ENCODE data around the gene DTX3.

The DTX3 gene

GRCh38 chr12:57622293-57623245, 17.9 kb downstream of the DTX3 start:
- TF ChIP-seq, protein P1, sequence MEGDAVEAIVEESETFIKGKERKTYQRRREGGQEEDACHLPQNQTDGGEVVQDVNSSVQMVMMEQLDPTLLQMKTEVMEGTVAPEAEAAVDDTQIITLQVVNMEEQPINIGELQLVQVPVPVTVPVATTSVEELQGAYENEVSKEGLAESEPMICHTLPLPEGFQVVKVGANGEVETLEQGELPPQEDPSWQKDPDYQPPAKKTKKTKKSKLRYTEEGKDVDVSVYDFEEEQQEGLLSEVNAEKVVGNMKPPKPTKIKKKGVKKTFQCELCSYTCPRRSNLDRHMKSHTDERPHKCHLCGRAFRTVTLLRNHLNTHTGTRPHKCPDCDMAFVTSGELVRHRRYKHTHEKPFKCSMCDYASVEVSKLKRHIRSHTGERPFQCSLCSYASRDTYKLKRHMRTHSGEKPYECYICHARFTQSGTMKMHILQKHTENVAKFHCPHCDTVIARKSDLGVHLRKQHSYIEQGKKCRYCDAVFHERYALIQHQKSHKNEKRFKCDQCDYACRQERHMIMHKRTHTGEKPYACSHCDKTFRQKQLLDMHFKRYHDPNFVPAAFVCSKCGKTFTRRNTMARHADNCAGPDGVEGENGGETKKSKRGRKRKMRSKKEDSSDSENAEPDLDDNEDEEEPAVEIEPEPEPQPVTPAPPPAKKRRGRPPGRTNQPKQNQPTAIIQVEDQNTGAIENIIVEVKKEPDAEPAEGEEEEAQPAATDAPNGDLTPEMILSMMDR (conservative IDR thresholded peaks at IDR 0.05; ENCODE audit: low read depth, low read length), result no peak
- Histone ChIP-seq H3K4me1 (ENCODE audit: low read depth, poor library complexity, severe bottlenecking) (peaks cover 5% of the 10 kb centered on the region), H3K27me3 (ENCODE audit: insufficient read depth, low read depth) (peaks cover 18% of the 10 kb centered on the region), H4K20me1 (ENCODE audit: insufficient read depth) (no peaks in the 10 kb centered on the region), H3K36me3 (ENCODE audit: insufficient read depth) (no peaks in the 10 kb centered on the region), H2AFZ (ENCODE audit: low read depth) (peak overlapping the region; percentile 82; the same call in 1 of the 2 replicates), H3K27ac (no peak overlapping the region), H3K9ac (no peak overlapping the region), H3K4me3 (IDR thresholded peaks at IDR 0.05; ENCODE audit: insufficient read depth, low read depth, low read length) (no peak overlapping the region), H3K79me2 (ENCODE audit: insufficient read depth, low read depth) (no peaks in the 10 kb centered on the region), H3K4me2 (peak overlapping the region; percentile 77; the same call in 1 of the 2 replicates)

DNA sequence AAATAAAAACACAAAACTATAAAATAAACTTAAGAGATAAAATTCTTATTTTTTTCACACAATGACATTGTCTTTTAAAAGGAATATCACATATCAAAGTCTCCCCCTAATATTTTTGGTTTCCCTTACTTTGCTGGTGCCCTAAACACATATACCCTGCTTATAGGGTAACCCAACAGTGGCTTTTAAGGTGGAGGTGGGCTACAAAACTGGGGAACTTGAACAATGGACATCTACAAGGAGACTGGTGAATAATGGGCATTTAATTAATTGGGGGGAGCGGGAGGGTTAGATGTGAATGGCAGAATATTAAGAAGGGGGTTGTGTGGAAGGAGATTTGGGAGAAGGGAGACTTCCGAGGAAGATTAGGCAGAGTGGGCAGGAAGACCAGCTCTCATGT, 18.8 kb downstream of the DTX3 start:
- no peak overlapping the region for H3K4me3 ChIP-seq (IDR thresholded peaks at IDR 0.05; ENCODE audit: insufficient read depth, low read depth, low read length)
- H3K36me3 ChIP-seq (ENCODE audit: insufficient read depth), result no peaks in the 10 kb centered on the region; the same call in 1 of the 2 replicates
- no peak overlapping the region for H2AFZ ChIP-seq (ENCODE audit: low read depth)
- peaks cover 18% of the 10 kb centered on the region for H3K27me3 ChIP-seq (ENCODE audit: insufficient read depth, low read depth)
- no peak overlapping the region for H3K27ac ChIP-seq
- TF ChIP-seq, protein P1 (conservative IDR thresholded peaks at IDR 0.05; ENCODE audit: low read depth, low read length), result no peak
- H4K20me1 ChIP-seq (ENCODE audit: insufficient read depth), result no peaks in the 10 kb centered on the region
- H3K4me2 ChIP-seq, result no peak overlapping the region
- H3K9ac ChIP-seq, result no peak overlapping the region
- no peaks in the 10 kb centered on the region for H3K79me2 ChIP-seq (ENCODE audit: insufficient read depth, low read depth)
- peaks cover 5% of the 10 kb centered on the region for H3K4me1 ChIP-seq (ENCODE audit: low read depth, poor library complexity, severe bottlenecking)

DNA sequence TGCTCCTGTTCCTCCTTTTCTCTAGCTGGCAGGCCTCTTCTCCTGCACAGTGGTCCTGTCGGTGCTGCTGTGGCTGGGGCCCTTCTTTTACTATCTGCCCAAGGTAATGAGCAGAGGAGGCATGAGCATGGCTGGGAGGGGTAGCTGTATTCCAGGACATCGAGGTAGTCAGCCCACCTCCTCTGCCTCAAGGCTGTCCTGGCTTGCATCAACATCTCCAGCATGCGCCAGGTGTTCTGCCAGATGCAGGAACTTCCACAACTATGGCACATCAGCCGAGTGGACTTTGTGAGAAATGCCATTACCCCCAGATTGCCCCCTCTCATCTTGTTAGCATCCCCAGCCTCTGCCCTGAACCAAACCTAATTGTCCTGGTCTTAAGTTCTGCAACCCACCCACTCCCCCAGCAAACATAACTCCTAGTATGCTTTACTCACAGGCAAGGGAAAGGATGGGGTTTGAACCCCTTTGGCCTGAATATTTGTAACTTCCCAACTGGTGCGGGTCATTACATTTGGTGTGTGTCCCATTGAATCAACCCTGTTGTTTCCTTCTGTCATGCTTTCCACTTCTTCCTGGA, 19.3 kb downstream of the DTX3 start:
- no peaks in the 10 kb centered on the region for H4K20me1 ChIP-seq (ENCODE audit: insufficient read depth)
- H2AFZ ChIP-seq (ENCODE audit: low read depth), result no peak overlapping the region
- no peak overlapping the region for H3K4me2 ChIP-seq
- TF ChIP-seq, protein P1 (conservative IDR thresholded peaks at IDR 0.05; ENCODE audit: low read depth, low read length), result no peak
- no peaks in the 10 kb centered on the region; the same call in 1 of the 2 replicates for H3K36me3 ChIP-seq (ENCODE audit: insufficient read depth)
- H3K79me2 ChIP-seq (ENCODE audit: insufficient read depth, low read depth), result no peaks in the 10 kb centered on the region
- no peak overlapping the region for H3K9ac ChIP-seq
- no peak overlapping the region for H3K27ac ChIP-seq
- H3K27me3 ChIP-seq (ENCODE audit: insufficient read depth, low read depth), result peaks cover 18% of the 10 kb centered on the region
- H3K4me3 ChIP-seq (IDR thresholded peaks at IDR 0.05; ENCODE audit: insufficient read depth, low read depth, low read length), result no peak overlapping the region
- H3K4me1 ChIP-seq (ENCODE audit: low read depth, poor library complexity, severe bottlenecking), result peaks cover 5% of the 10 kb centered on the region

DNA sequence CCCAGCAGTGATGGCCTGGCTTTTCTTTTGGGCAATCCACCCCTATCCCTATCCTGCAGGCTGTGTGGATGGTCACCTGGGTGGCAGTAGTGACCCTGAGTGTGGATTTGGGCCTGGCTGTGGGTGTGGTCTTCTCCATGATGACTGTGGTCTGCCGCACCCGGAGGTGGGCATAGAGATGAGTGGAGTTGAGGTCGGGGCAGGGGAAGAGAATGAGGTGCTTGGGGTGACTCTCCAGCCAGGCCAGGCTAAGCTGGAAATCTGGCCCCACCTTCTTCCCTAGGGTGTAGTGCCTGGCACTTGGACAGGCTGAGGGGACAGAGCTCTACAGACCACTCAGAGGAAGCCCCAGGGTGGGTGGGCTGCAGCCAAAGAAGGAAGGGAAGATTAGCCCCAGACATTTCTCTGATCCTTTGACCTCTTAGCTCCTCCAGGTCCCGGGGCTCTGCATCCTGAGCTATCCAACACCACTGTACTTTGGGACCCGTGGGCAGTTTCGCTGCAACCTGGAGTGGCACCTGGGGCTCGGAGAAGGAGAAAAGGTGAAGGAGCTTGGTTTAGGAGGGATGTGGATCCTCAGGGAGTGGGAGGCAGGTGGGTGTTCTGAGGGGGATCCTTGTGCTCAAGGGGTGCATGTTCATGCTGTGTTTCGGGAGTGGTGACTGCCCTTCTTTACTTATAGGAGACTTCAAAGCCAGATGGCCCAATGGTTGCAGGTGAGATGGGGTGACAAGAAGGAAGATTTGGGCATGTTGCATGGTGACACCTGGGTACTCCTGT, 20.0 kb downstream of the DTX3 start:
- no peak overlapping the region for H3K27ac ChIP-seq
- H3K27me3 ChIP-seq (ENCODE audit: insufficient read depth, low read depth), result peaks cover 18% of the 10 kb centered on the region
- peaks cover 5% of the 10 kb centered on the region for H3K4me1 ChIP-seq (ENCODE audit: low read depth, poor library complexity, severe bottlenecking)
- no peaks in the 10 kb centered on the region; the same call in 1 of the 2 replicates for H3K36me3 ChIP-seq (ENCODE audit: insufficient read depth)
- H3K9ac ChIP-seq, result no peak overlapping the region
- H2AFZ ChIP-seq (ENCODE audit: low read depth), result no peak overlapping the region
- no peaks in the 10 kb centered on the region for H3K79me2 ChIP-seq (ENCODE audit: insufficient read depth, low read depth)
- TF ChIP-seq, protein P1 (conservative IDR thresholded peaks at IDR 0.05; ENCODE audit: low read depth, low read length), result no peak
- H3K4me3 ChIP-seq (IDR thresholded peaks at IDR 0.05; ENCODE audit: insufficient read depth, low read depth, low read length), result no peak overlapping the region
- no peaks in the 10 kb centered on the region for H4K20me1 ChIP-seq (ENCODE audit: insufficient read depth)
- no peak overlapping the region for H3K4me2 ChIP-seq
